B cell (primary cell): ENCODE data around the gene CYYR1. TPM values are rescaled to one million over a fixed set of nuclear protein-coding genes. Genes with fewer than 3 reads are reported as not detected.

Experiments used
- ATAC-seq: fragments of 200-7000 bp; cut with Tn5 transposase; one replicate; pipeline ENCODE4 v1.10.0; 2021; ENCODE audit warnings: low read depth, mild to moderate bottlenecking, moderate number of reproducible peaks, moderate library complexity
- CTCF ChIA-PET: fragments of 350-600 bp; sonication (Branson Sonifier 250); formaldehyde crosslinking; loops from one replicate; lab custom pipeline; 2021; ENCODE audit warnings: antibody characterized with exemption, inconsistent platforms; lab: Charles Lee
- POLR2A ChIA-PET: fragments of 350-600 bp; sonication (Branson Sonifier 250); formaldehyde crosslinking; loops from one replicate; lab custom pipeline; 2021; ENCODE audit warnings: antibody characterized with exemption; lab: Charles Lee
- DNase-seq: peaks from one replicate; pipeline ENCODE4 v3.0.0; 2013
- H2AFZ ChIP-seq: 2 replicates; pipeline ENCODE4 v1.6.1; 2012; ENCODE audit warnings: mild to moderate bottlenecking, low read depth, low read length; ENCODE audit not compliant: insufficient read depth, poor library complexity, severe bottlenecking
- H3K27ac ChIP-seq, 2 donors: 1 replicate in 1 of 2; 2 replicates in 1 of 2; pipeline ENCODE4 v1.5.1; 2012 to 2013; ENCODE audit warnings: low read length in 2 of 2, mild to moderate bottlenecking in 2 of 2, moderate library complexity in 1 of 2
- H3K27me3 ChIP-seq, 4 experiments: fragments of 200-600 bp in 1 of 4; sonication (generic) in 1 of 4; replicated peaks in 1 of 4; 1 replicate in 2 of 4; 2 replicates in 2 of 4; pipeline versions ENCODE4 v1.6.1 to v1.7.0; 2013 to 2016; ENCODE audit warnings: low read length in 3 of 4, mild to moderate bottlenecking in 2 of 4, mixed read lengths in 1 of 4, moderate library complexity in 1 of 4; ENCODE audit not compliant: insufficient read depth in 4 of 4, control insufficient read depth in 3 of 4; ENCODE audit errors: control extremely low read depth in 1 of 4
- H3K36me3 ChIP-seq, 2 experiments: replicated peaks in 1 of 2; 1 replicate in 1 of 2; 2 replicates in 1 of 2; pipeline versions ENCODE4 v1.6.1 to v1.7.1; 2013; ENCODE audit warnings: low read length in 1 of 2; ENCODE audit not compliant: insufficient read depth in 2 of 2, control insufficient read depth in 1 of 2; ENCODE audit errors: control extremely low read depth in 1 of 2, extremely low read depth in 1 of 2
- H3K4me1 ChIP-seq, 2 donors: fragments of 200-600 bp in 1 of 2; sonication (generic) in 1 of 2; 1 replicate in 1 of 2; 2 replicates in 1 of 2; pipeline versions ENCODE4 v1.5.1 to v1.6.1; 2013 to 2017; ENCODE audit warnings: low read length in 2 of 2; ENCODE audit not compliant: control insufficient read depth in 2 of 2, insufficient read depth in 2 of 2
- H3K4me2 ChIP-seq: replicated peaks from 2 replicates; pipeline ENCODE3; 2012; ENCODE audit warnings: mild to moderate bottlenecking, low read depth, low read length; ENCODE audit not compliant: poor library complexity, severe bottlenecking
- H3K4me3 ChIP-seq, 5 experiments: fragments of 200-600 bp in 1 of 5; sonication (generic) in 1 of 5; 1 replicate in 3 of 5; 2 replicates in 2 of 5; pipeline versions ENCODE4 v1.5.1 to v1.7.0; 2011 to 2016; ENCODE audit warnings: low read length in 4 of 5, mild to moderate bottlenecking in 4 of 5, low read depth in 2 of 5, control low read depth in 1 of 5, moderate library complexity in 1 of 5; ENCODE audit not compliant: insufficient read depth in 1 of 5; ENCODE audit errors: control extremely low read depth in 1 of 5, extremely low read depth in 1 of 5
- H3K79me2 ChIP-seq: fragments of 200-600 bp; sonication (generic); one replicate; pipeline ENCODE4 v1.6.0; 2016; ENCODE audit warnings: low read length; ENCODE audit not compliant: control insufficient read depth, insufficient read depth
- H3K9ac ChIP-seq: fragments of 200-600 bp; sonication (generic); 2 replicates; pipeline ENCODE4 v1.6.1; 2017; ENCODE audit warnings: mild to moderate bottlenecking, low read length, moderate library complexity
- H3K9me3 ChIP-seq, 3 donors: one replicate each; pipeline versions ENCODE4 v1.6.1 to v1.7.1; 2013; ENCODE audit warnings: low read length in 2 of 3; ENCODE audit not compliant: control insufficient read depth in 2 of 3, insufficient read depth in 1 of 3; ENCODE audit errors: control extremely low read depth in 1 of 3
- H4K20me1 ChIP-seq: 2 replicates; pipeline ENCODE4 v1.6.0; 2012; ENCODE audit warnings: mild to moderate bottlenecking, low read length; ENCODE audit not compliant: insufficient read depth, control insufficient read depth, poor library complexity, severe bottlenecking
- H3K27ac Mint-ChIP-seq: one replicate; pipeline ENCODE4 v1.8.0; 2021; ENCODE audit warnings: mixed read lengths
- H3K27me3 Mint-ChIP-seq: one replicate; pipeline ENCODE4 v1.8.0; 2021; ENCODE audit warnings: mixed read lengths
- H3K4me1 Mint-ChIP-seq: one replicate; pipeline ENCODE4 v1.8.0; 2021; ENCODE audit warnings: mixed read lengths
- H3K4me3 Mint-ChIP-seq: one replicate; pipeline ENCODE4 v1.8.0; 2021; ENCODE audit warnings: mixed read lengths
- H3K9me3 Mint-ChIP-seq: one replicate; pipeline ENCODE4 v1.8.0; 2022; ENCODE audit warnings: mixed read lengths; ENCODE audit not compliant: insufficient read depth
- CTCF ChIP-seq: fragments of 200-600 bp; IDR thresholded peaks from one replicate; pipeline ENCODE4 v1.8.0; 2022; ENCODE audit warnings: antibody characterized with exemption, mild to moderate bottlenecking
- EZH2 ChIP-seq: IDR thresholded peaks from 2 replicates; pipeline ENCODE4 v1.6.1; 2012; ENCODE audit warnings: borderline replicate concordance, low read depth, mild to moderate bottlenecking, moderate library complexity, low read length; ENCODE audit not compliant: insufficient read depth, poor library complexity, severe bottlenecking
- WGBS: methylation state at CpG from one replicate; pipeline ENCODE4 v1.1.5; 2013; ENCODE audit warnings: missing lambda C conversion rate; ENCODE audit not compliant: insufficient coverage; 5-methylcytosine and 5-hydroxymethylcytosine counted together
- intact Hi-C: fragments of 100-400 bp; cut with micrococcal nuclease; formaldehyde crosslinking; loops from one replicate; pipeline ENCODE4 v1.10.0; 2022
- polyA plus RNA-seq: library from polyadenylated mRNA; depleted of rRNA; stranded (reverse); fragments of >200 nt; gene quantifications from 2 replicates; pipeline ENCODE4 v1.2.3, GENCODE V29; 2012
- total RNA-seq, 2 donors: library from RNA; stranded (reverse); fragments of 120-200 nt in 1 of 2; gene quantifications; 1 replicate in 1 of 2; 2 replicates in 1 of 2; pipeline versions ENCODE4 v1.2.3 to v1.2.4, GENCODE V29; 2013 to 2022

CYYR1 gene
- total and polyA plus RNA-seq, 2 donors (not counting 1 experiment from before 2014, with no cell fraction given): not detected

- Mint-ChIP-seq H3K4me1 (no peaks in the 10 kb centered on the region), H3K4me3 (no peak overlapping the region), H3K9me3 (no peaks in the 10 kb centered on the region), H3K27me3 (no peaks in the 10 kb centered on the region), H3K27ac (no peak overlapping the region)
- Histone ChIP-seq H4K20me1 (no peaks in the 10 kb centered on the region), H3K36me3 (no peaks in the 10 kb centered on the region), H3K9ac (no peak overlapping the region), H3K4me3 (no peak overlapping the region), H3K4me2 (no peak overlapping the region), H3K27me3 (no peaks in the 10 kb centered on the region), H3K4me1 (no peaks in the 10 kb centered on the region), H2AFZ (no peak overlapping the region), H3K9me3 (no peaks in the 10 kb centered on the region), H3K27ac (no peak overlapping the region), H3K79me2 (no peaks in the 10 kb centered on the region)
- ATAC-seq (no peak), DNase-seq (no peak)
- ChIA-PET CTCF (no interaction called here), POLR2A (interaction anchor here (0.5 kb wide), 1 partner anchor 165 kb away, joined by 4 read pairs; no protein-coding TSS in a partner anchor)
- no CpG with 5 or more reads among the region's 4 CpGs for WGBS
- intact Hi-C loops: no loop called here
- TF ChIP-seq CTCF (no peak), EZH2 (no peak)
Measured at GRCh38 chr21:26448751-26449150, 124.3 kb downstream of the CYYR1 start.

GRCh38 chr21:26447932-26448475 lies 125.1 kb downstream of the CYYR1 start:
- ATAC-seq: no peak

More at GRCh38 chr21:26447932-26448475, 125.1 kb downstream of the CYYR1 start:
- Mint-ChIP-seq H3K4me1 (no peaks in the 10 kb centered on the region), H3K27ac (no peak overlapping the region), H3K27me3 (no peaks in the 10 kb centered on the region), H3K4me3 (no peak overlapping the region), H3K9me3 (no peaks in the 10 kb centered on the region)
- TF ChIP-seq CTCF (no peak), EZH2 (no peak)
- POLR2A ChIA-PET: no interaction called here
- Histone ChIP-seq H3K27ac (no peak overlapping the region), H3K79me2 (no peaks in the 10 kb centered on the region), H3K27me3 (no peaks in the 10 kb centered on the region), H3K4me3 (no peak overlapping the region), H3K4me2 (no peak overlapping the region), H4K20me1 (no peaks in the 10 kb centered on the region), H3K36me3 (no peaks in the 10 kb centered on the region), H3K4me1 (no peaks in the 10 kb centered on the region), H3K9me3 (no peaks in the 10 kb centered on the region), H2AFZ (no peak overlapping the region), H3K9ac (no peak overlapping the region)
- CTCF ChIA-PET: no interaction called here
- intact Hi-C loops: no loop called here
- no peak for DNase-seq
- 100% methylated on average over 1 of the region's 3 CpGs for WGBS
